ENCODE results near the gene FBLIM1.

FBLIM1 gene

GRCh38 chr1:15735304-15736037 is 23.1 kb upstream of the FBLIM1 start:
- H3K9me3 ChIP-seq (ENCODE audit: insufficient read depth, low read length), result no peaks in the 10 kb centered on the region
- no peak overlapping the region for H3K9ac ChIP-seq (ENCODE audit: low read length)
- H3K4me2 ChIP-seq (ENCODE audit: low read depth, low read length, poor library complexity, severe bottlenecking), result no peak overlapping the region
- H3K4me3 ChIP-seq (ENCODE audit: insufficient read depth, low read length, poor library complexity, severe bottlenecking), result no peak overlapping the region
- no peak overlapping the region for H3K27ac ChIP-seq (ENCODE audit: low read depth, low read length)
- TF ChIP-seq EZH2phosphoT487 (conservative IDR thresholded peaks at IDR 0.05; ENCODE audit: low read length) (no peak), CTCF (IDR thresholded peaks at IDR 0.05; ENCODE audit: insufficient read depth, low read length, poor library complexity, severe bottlenecking) (no peak)
- H3F3A ChIP-seq (ENCODE audit: insufficient read depth), result no peaks in the 10 kb centered on the region
- no peaks in the 10 kb centered on the region for H3K36me3 ChIP-seq (ENCODE audit: low read length)
- no peaks in the 10 kb centered on the region for H3K27me3 ChIP-seq (ENCODE audit: low read length)
- no peaks in the 10 kb centered on the region for H3K9me2 ChIP-seq (replicated peaks; ENCODE audit: insufficient read depth, low read length)
- no peaks in the 10 kb centered on the region for H4K20me1 ChIP-seq (ENCODE audit: low read depth, low read length)
- H2AFZ ChIP-seq (ENCODE audit: low read depth, low read length, severe bottlenecking), result no peak overlapping the region
- H3K79me2 ChIP-seq (ENCODE audit: insufficient read depth, low read length), result no peaks in the 10 kb centered on the region

GRCh38 chr1:15736038-15736891 is 22.3 kb upstream of the FBLIM1 start, which contains the start of gene SLC25A34:
SLC25A34 (plus strand) TSS chr1:15736258; CDS start chr1:15736486, 228 bp downstream.
- H3K27ac ChIP-seq (ENCODE audit: low read depth, low read length), result no peak within 1 kb of the TSS
- no peaks in the 10 kb centered on the region for H3F3A ChIP-seq (ENCODE audit: insufficient read depth)

GRCh38 chr1:15736892-15737261 is 21.7 kb upstream of the FBLIM1 start:
- Histone ChIP-seq H3K79me2 (ENCODE audit: insufficient read depth, low read length) (no peaks in the 10 kb centered on the region), H3F3A (ENCODE audit: insufficient read depth) (no peaks in the 10 kb centered on the region), H3K9me3 (ENCODE audit: insufficient read depth, low read length) (no peaks in the 10 kb centered on the region), H3K4me2 (ENCODE audit: low read depth, low read length, poor library complexity, severe bottlenecking) (no peak overlapping the region), H2AFZ (ENCODE audit: low read depth, low read length, severe bottlenecking) (no peak overlapping the region), H3K27ac (ENCODE audit: low read depth, low read length) (no peak overlapping the region), H3K9ac (ENCODE audit: low read length) (no peak overlapping the region), H3K4me3 (ENCODE audit: insufficient read depth, low read length, poor library complexity, severe bottlenecking) (no peak overlapping the region), H3K27me3 (ENCODE audit: low read length) (no peaks in the 10 kb centered on the region), H3K36me3 (ENCODE audit: low read length) (no peaks in the 10 kb centered on the region), H3K9me2 (replicated peaks; ENCODE audit: insufficient read depth, low read length) (no peaks in the 10 kb centered on the region), H4K20me1 (ENCODE audit: low read depth, low read length) (no peaks in the 10 kb centered on the region)
- TF ChIP-seq EZH2phosphoT487 (conservative IDR thresholded peaks at IDR 0.05; ENCODE audit: low read length), result no peak
- no peak for TF ChIP-seq CTCF (IDR thresholded peaks at IDR 0.05; ENCODE audit: insufficient read depth, low read length, poor library complexity, severe bottlenecking)

More at GRCh38 chr1:15736038-15736891, 22.3 kb upstream of the FBLIM1 start, which contains the start of gene SLC25A34:
- no peak within 1 kb of the TSS for H3K9ac ChIP-seq (ENCODE audit: low read length)
- H3K4me3 ChIP-seq (ENCODE audit: insufficient read depth, low read length, poor library complexity, severe bottlenecking), result no peak within 1 kb of the TSS
- H4K20me1 ChIP-seq (ENCODE audit: low read depth, low read length), result no peaks in the 10 kb centered on the region
- H3K9me2 ChIP-seq (replicated peaks; ENCODE audit: insufficient read depth, low read length), result no peaks in the 10 kb centered on the region
- TF ChIP-seq EZH2phosphoT487 (conservative IDR thresholded peaks at IDR 0.05; ENCODE audit: low read length), result no peak
- no peak for TF ChIP-seq CTCF (IDR thresholded peaks at IDR 0.05; ENCODE audit: insufficient read depth, low read length, poor library complexity, severe bottlenecking)
- no peaks in the 10 kb centered on the region for H3K79me2 ChIP-seq (ENCODE audit: insufficient read depth, low read length)
- no peaks in the 10 kb centered on the region for H3K36me3 ChIP-seq (ENCODE audit: low read length)
- H3K27me3 ChIP-seq (ENCODE audit: low read length), result no peaks in the 10 kb centered on the region
- H2AFZ ChIP-seq (ENCODE audit: low read depth, low read length, severe bottlenecking), result no peak within 1 kb of the TSS
- H3K9me3 ChIP-seq (ENCODE audit: insufficient read depth, low read length), result no peaks in the 10 kb centered on the region
- H3K4me2 ChIP-seq (ENCODE audit: low read depth, low read length, poor library complexity, severe bottlenecking), result no peak within 1 kb of the TSS

Data from SU-DHL-6 (cell line).